H9 (cell line): ENCODE measurements around the gene CYP19A1. TPM values are rescaled to one million over a fixed set of nuclear protein-coding genes. Genes with fewer than 3 reads are reported as not detected.

ENCODE experiments used
- DNase-seq: peaks from one replicate; pipeline ENCODE4 v3.0.0-alpha.2; 2017
- H2AFZ ChIP-seq: one replicate; pipeline ENCODE4 v1.6.1; 2013; ENCODE audit warnings: mild to moderate bottlenecking, low read length, control low read depth, moderate library complexity
- H2AK5ac ChIP-seq: 2 replicates; pipeline ENCODE4 v1.6.1; 2013; ENCODE audit warnings: low read length, control low read depth, mixed read lengths; ENCODE audit not compliant: insufficient read length
- H2BK120ac ChIP-seq: one replicate; pipeline ENCODE4 v1.6.1; 2013; ENCODE audit warnings: low read depth, mild to moderate bottlenecking, low read length, control low read depth, inconsistent platforms; ENCODE audit not compliant: poor library complexity, severe bottlenecking
- H2BK12ac ChIP-seq: 2 replicates; pipeline ENCODE4 v1.6.1; 2013; ENCODE audit warnings: low read length, control low read depth, mixed read lengths, low read depth; ENCODE audit not compliant: insufficient read length
- H2BK15ac ChIP-seq: 2 replicates; pipeline ENCODE4 v1.6.1; 2013; ENCODE audit warnings: low read depth, low read length, control low read depth
- H2BK20ac ChIP-seq: one replicate; pipeline ENCODE4 v1.6.1; 2013; ENCODE audit warnings: low read depth, mild to moderate bottlenecking, low read length, control low read depth, inconsistent platforms; ENCODE audit not compliant: poor library complexity, severe bottlenecking
- H2BK5ac ChIP-seq: 2 replicates; pipeline ENCODE4 v1.6.1; 2013; ENCODE audit warnings: low read length, control low read depth, mixed read lengths; ENCODE audit not compliant: insufficient read length
- H3K14ac ChIP-seq: 2 replicates; pipeline ENCODE4 v1.6.1; 2013; ENCODE audit warnings: low read length, control low read depth; ENCODE audit not compliant: insufficient read depth
- H3K18ac ChIP-seq: 2 replicates; pipeline ENCODE4 v1.6.1; 2013; ENCODE audit warnings: low read depth, mild to moderate bottlenecking, mixed read lengths, low read length, control low read depth; ENCODE audit not compliant: insufficient read length
- H3K23ac ChIP-seq: 2 replicates; pipeline ENCODE4 v1.6.1; 2013; ENCODE audit warnings: low read length, control low read depth, mixed read lengths, low read depth; ENCODE audit not compliant: insufficient read length
- H3K23me2 ChIP-seq: 2 replicates; pipeline ENCODE4 v1.6.1; 2013; ENCODE audit warnings: low read depth, mild to moderate bottlenecking, mixed read lengths, low read length, control low read depth; ENCODE audit not compliant: insufficient read length, poor library complexity, severe bottlenecking
- H3K27ac ChIP-seq: 2 replicates; pipeline ENCODE4 v1.5.1; 2013; ENCODE audit warnings: low read length, control low read depth, mixed read lengths, low read depth; ENCODE audit not compliant: insufficient read length
- H3K27me3 ChIP-seq: 2 replicates; pipeline ENCODE4 v1.6.1; 2013; ENCODE audit warnings: low read length, control low read depth, inconsistent platforms; ENCODE audit not compliant: insufficient read depth
- H3K4ac ChIP-seq: 2 replicates; pipeline ENCODE4 v1.6.1; 2013; ENCODE audit warnings: low read depth, mild to moderate bottlenecking, control low read depth, inconsistent platforms, low read length, moderate library complexity
- H3K4me1 ChIP-seq: 2 replicates; pipeline ENCODE4 v1.6.1; 2013; ENCODE audit warnings: low read length, control low read depth, inconsistent platforms; ENCODE audit not compliant: insufficient read depth
- H3K4me2 ChIP-seq: 2 replicates; pipeline ENCODE4 v1.6.1; 2013; ENCODE audit warnings: low read length, control low read depth, mixed read lengths; ENCODE audit not compliant: insufficient read length, insufficient read depth
- H3K56ac ChIP-seq: 2 replicates; pipeline ENCODE4 v1.6.1; 2013; ENCODE audit warnings: low read depth, mild to moderate bottlenecking, mixed read lengths, low read length, control low read depth; ENCODE audit not compliant: insufficient read length
- H3K79me1 ChIP-seq: 2 replicates; pipeline ENCODE4 v1.6.1; 2013; ENCODE audit warnings: low read depth, mild to moderate bottlenecking, moderate library complexity, low read length, control low read depth, inconsistent platforms; ENCODE audit not compliant: insufficient read depth, poor library complexity, severe bottlenecking
- H3K79me2 ChIP-seq: 2 replicates; pipeline ENCODE4 v1.6.1; 2013; ENCODE audit warnings: low read length, control low read depth, inconsistent platforms; ENCODE audit not compliant: insufficient read depth
- H3K9ac ChIP-seq: 2 replicates; pipeline ENCODE4 v1.6.1; 2013; ENCODE audit warnings: low read length, control low read depth, mixed read lengths; ENCODE audit not compliant: insufficient read length; ENCODE audit errors: extremely low read depth
- H3K9me3 ChIP-seq: one replicate; pipeline ENCODE4 v1.6.1; 2013; ENCODE audit warnings: low read depth, low read length, inconsistent platforms; ENCODE audit not compliant: control insufficient read depth
- H3T11ph ChIP-seq: one replicate; pipeline ENCODE4 v1.6.1; 2013; ENCODE audit warnings: mild to moderate bottlenecking, low read length, control low read depth, inconsistent platforms
- H4K20me1 ChIP-seq: one replicate; pipeline ENCODE4 v1.6.1; 2013; ENCODE audit not compliant: control insufficient read depth, insufficient read length, insufficient read depth
- H4K5ac ChIP-seq: 2 replicates; pipeline ENCODE4 v1.6.1; 2013; ENCODE audit warnings: low read depth, mild to moderate bottlenecking, mixed read lengths, low read length, control low read depth; ENCODE audit not compliant: insufficient read length
- H4K8ac ChIP-seq: replicated peaks from 2 replicates; pipeline ENCODE4 v1.6.1; 2013; ENCODE audit warnings: low read length, control low read depth, mixed read lengths, low read depth; ENCODE audit not compliant: insufficient read length
- H4K91ac ChIP-seq: 2 replicates; pipeline ENCODE4 v1.6.1; 2013; ENCODE audit warnings: low read depth, mild to moderate bottlenecking, moderate library complexity, mixed read lengths, low read length, control low read depth; ENCODE audit not compliant: insufficient read length
- H3K27ac Mint-ChIP-seq, 3 experiments: 2 replicates in 2 of 3; 3 replicates in 1 of 3; pipeline ENCODE4 v1.8.0; 2020 to 2021; ENCODE audit warnings: mixed read lengths in 3 of 3, mild to moderate bottlenecking in 1 of 3, moderate library complexity in 1 of 3
- H3K27me3 Mint-ChIP-seq: 2 replicates; pipeline ENCODE4 v1.8.0; 2021; ENCODE audit warnings: low read depth, mild to moderate bottlenecking, moderate library complexity, mixed read lengths
- H3K36me3 Mint-ChIP-seq, 3 experiments: 2 replicates in 2 of 3; 3 replicates in 1 of 3; pipeline ENCODE4 v1.8.0; 2020 to 2021; ENCODE audit warnings: low read depth in 3 of 3, mixed read lengths in 3 of 3; ENCODE audit not compliant: insufficient read depth in 1 of 3
- H3K4me1 Mint-ChIP-seq, 2 experiments: 2 replicates each; pipeline ENCODE4 v1.8.0; 2020; ENCODE audit warnings: mixed read lengths in 2 of 2
- H3K4me3 Mint-ChIP-seq, 2 experiments: 2 replicates in 1 of 2; 3 replicates in 1 of 2; pipeline ENCODE4 v1.8.0; 2020 to 2021; ENCODE audit warnings: mild to moderate bottlenecking in 2 of 2, mixed read lengths in 2 of 2, moderate library complexity in 1 of 2
- H3K9me3 Mint-ChIP-seq, 2 experiments: 2 replicates in 1 of 2; 3 replicates in 1 of 2; pipeline ENCODE4 v1.8.0; 2020; ENCODE audit warnings: mild to moderate bottlenecking in 2 of 2, mixed read lengths in 2 of 2, moderate library complexity in 1 of 2
- WGBS: extraction: QIAGEN DNeasy Blood & Tissue Kit; methylation state at CpG from one replicate; pipeline ENCODE4 v1.1.7; 2013; ENCODE audit warnings: missing lambda C conversion rate, low lambda C conversion rate, mixed read lengths; ENCODE audit not compliant: insufficient read length; ENCODE audit errors: extremely low coverage; 5-methylcytosine and 5-hydroxymethylcytosine counted together
- total RNA-seq: library from RNA; stranded (reverse); gene quantifications from 2 replicates; pipeline ENCODE4 v1.2.1, GENCODE V29; 2021
- TF ChIP-seq, protein P1 (sequence below): fragments of 200-600 bp; sonication (generic); conservative IDR thresholded peaks from 3 replicates; pipeline ENCODE4 v1.8.0; 2021; ENCODE audit warnings: antibody characterized with exemption, mild to moderate bottlenecking

The CYP19A1 gene
- total RNA-seq, 1 experiment from 2014 or later: not detected

DNA sequence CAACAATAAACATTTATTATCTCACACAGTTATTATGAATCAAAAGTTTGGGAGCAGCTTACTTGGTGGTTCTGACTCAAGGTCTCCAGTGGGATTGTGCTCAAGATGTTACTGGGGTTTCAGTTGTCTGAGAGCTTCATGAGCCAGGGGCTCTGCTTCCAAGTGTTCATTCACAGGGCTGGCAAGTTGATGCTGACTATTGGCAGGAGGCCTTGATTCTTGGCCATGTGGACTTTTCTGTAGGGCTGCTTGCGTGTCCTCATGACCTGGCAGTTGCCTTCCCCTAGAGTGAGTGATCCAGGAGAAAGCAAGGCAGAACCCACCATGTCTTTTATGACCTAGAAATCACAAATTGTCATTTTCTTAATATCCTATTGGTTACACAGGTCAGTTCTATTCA is 156.5 kb downstream of the CYP19A1 start:
- TF ChIP-seq, protein P1, sequence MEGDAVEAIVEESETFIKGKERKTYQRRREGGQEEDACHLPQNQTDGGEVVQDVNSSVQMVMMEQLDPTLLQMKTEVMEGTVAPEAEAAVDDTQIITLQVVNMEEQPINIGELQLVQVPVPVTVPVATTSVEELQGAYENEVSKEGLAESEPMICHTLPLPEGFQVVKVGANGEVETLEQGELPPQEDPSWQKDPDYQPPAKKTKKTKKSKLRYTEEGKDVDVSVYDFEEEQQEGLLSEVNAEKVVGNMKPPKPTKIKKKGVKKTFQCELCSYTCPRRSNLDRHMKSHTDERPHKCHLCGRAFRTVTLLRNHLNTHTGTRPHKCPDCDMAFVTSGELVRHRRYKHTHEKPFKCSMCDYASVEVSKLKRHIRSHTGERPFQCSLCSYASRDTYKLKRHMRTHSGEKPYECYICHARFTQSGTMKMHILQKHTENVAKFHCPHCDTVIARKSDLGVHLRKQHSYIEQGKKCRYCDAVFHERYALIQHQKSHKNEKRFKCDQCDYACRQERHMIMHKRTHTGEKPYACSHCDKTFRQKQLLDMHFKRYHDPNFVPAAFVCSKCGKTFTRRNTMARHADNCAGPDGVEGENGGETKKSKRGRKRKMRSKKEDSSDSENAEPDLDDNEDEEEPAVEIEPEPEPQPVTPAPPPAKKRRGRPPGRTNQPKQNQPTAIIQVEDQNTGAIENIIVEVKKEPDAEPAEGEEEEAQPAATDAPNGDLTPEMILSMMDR: no peak
- no peak overlapping the region for H4K8ac ChIP-seq
- H3K56ac ChIP-seq: no peak overlapping the region
- no peak overlapping the region for H4K5ac ChIP-seq
- H2AFZ ChIP-seq: no peak overlapping the region
- H3K23me2 ChIP-seq: no peaks in the 10 kb centered on the region
- H3K4ac ChIP-seq: no peak overlapping the region
- Mint-ChIP-seq H3K4me1 (0 out of 4 replicates have a peak, but pooled peaks cover 0 to 2% of the 10 kb centered on the region in 2 experiments), H3K9me3 (peaks cover 0 to 3% of the 10 kb centered on the region in 2 experiments; a peak in 2 of 5 replicates), H3K36me3 (no peaks in the 10 kb centered on the region; a peak in 1 of 7 replicates), H3K27me3 (no peaks in the 10 kb centered on the region; the same call in 1 of the 2 replicates), H3K27ac (no peak overlapping the region; a peak in 1 of 7 replicates), H3K4me3 (no peak overlapping the region)
- H2AK5ac ChIP-seq: no peak overlapping the region
- no peaks in the 10 kb centered on the region for H3K4me1 ChIP-seq
- WGBS: no CpG with 5 or more reads among the region's 1 CpG
- no peak overlapping the region for H3T11ph ChIP-seq
- H2BK15ac ChIP-seq: no peak overlapping the region
- no peak overlapping the region for H2BK12ac ChIP-seq
- H3K27ac ChIP-seq: no peak overlapping the region
- no peaks in the 10 kb centered on the region for H3K9me3 ChIP-seq
- H3K9ac ChIP-seq: no peak overlapping the region
- no peak overlapping the region for H3K4me2 ChIP-seq
- H3K23ac ChIP-seq: no peak overlapping the region
- no peaks in the 10 kb centered on the region for H3K79me2 ChIP-seq
- no peak overlapping the region for H2BK20ac ChIP-seq
- H2BK120ac ChIP-seq: no peak overlapping the region
- no peaks in the 10 kb centered on the region for H4K20me1 ChIP-seq
- DNase-seq: no peak
- no peak overlapping the region for H3K14ac ChIP-seq
- H3K27me3 ChIP-seq: no peaks in the 10 kb centered on the region; the same call in 1 of the 2 replicates
- no peak overlapping the region for H2BK5ac ChIP-seq
- no peak overlapping the region for H4K91ac ChIP-seq
- no peak overlapping the region for H3K18ac ChIP-seq
- no peaks in the 10 kb centered on the region for H3K79me1 ChIP-seq
